K562 (cell line): ENCODE measurements around the gene MLLT3. TPM values are rescaled to one million over a fixed set of nuclear protein-coding genes. Genes with fewer than 3 reads are reported as not detected.

Experiments
- ATAC-seq: fragments of 200-7000 bp; cut with Tn5 transposase; 3 replicates; pipeline ENCODE4 v1.9.1; 2020; ENCODE audit warnings: moderate library complexity
- BruUV-seq: library from RNA; stranded (reverse); fragments of 400-500 nt; replicated peaks from 2 replicates; lab custom pipeline; 2021; lab: Mats Ljungman, UMichigan
- CTCF ChIA-PET: fragments of 300-600 bp; formaldehyde crosslinking; extraction: SDS; loops from one replicate; lab custom pipeline; 2021; ENCODE audit warnings: low intra/inter-chr PET ratio; lab: Yijun Ruan, JAX
- POLR2A ChIA-PET: fragments of 300-600, 350-650 bp; sonication (Branson Sonifier 250); formaldehyde crosslinking; extraction: SDS; loops from one replicate; lab custom pipeline; 2021; ENCODE audit warnings: antibody characterized with exemption, inconsistent platforms; lab: Yijun Ruan, JAX
- DNase-seq, 4 experiments: peaks; one replicate each; pipeline versions ENCODE4 v3.0.0 to v3.0.0-alpha.2; 2011 to 2018; ENCODE audit warnings: low spot score in 3 of 4, mixed read lengths in 3 of 4; ENCODE audit errors: extremely low read depth in 1 of 4
- FAIRE-seq: peaks from 2 replicates; lab custom pipeline; 2011; peaks lifted over from hg19 to GRCh38; lab: Jason Lieb, UNC
- H2AFZ ChIP-seq: 2 replicates; pipeline ENCODE4 v1.6.0; 2011; ENCODE audit warnings: low read depth, low read length, control low read depth, inconsistent platforms
- H3K27ac ChIP-seq: fragments of 200-600 bp; 3 replicates; pipeline ENCODE4 v1.8.0; 2011; ENCODE audit warnings: low read depth, mild to moderate bottlenecking, control low read depth, inconsistent platforms, low read length, moderate library complexity, mixed read lengths; ENCODE audit errors: extremely low read depth
- H3K27me3 ChIP-seq, 2 experiments: fragments of 300-600 bp in 1 of 2; 2 replicates in 1 of 2; 3 replicates in 1 of 2; pipeline versions ENCODE4 v1.6.0 to v1.8.0; 2011; ENCODE audit warnings: inconsistent platforms in 2 of 2, low read length in 2 of 2, mild to moderate bottlenecking in 1 of 2, mixed read lengths in 1 of 2, moderate library complexity in 1 of 2; ENCODE audit not compliant: control insufficient read depth in 2 of 2, insufficient read depth in 2 of 2
- H3K36me3 ChIP-seq: fragments of 300-600 bp; 3 replicates; pipeline ENCODE4 v1.8.0; 2011; ENCODE audit warnings: mild to moderate bottlenecking, low read length, inconsistent platforms; ENCODE audit not compliant: control insufficient read depth, insufficient read depth
- H3K4me1 ChIP-seq, 2 experiments: fragments of 200-600 bp in 1 of 2; replicated peaks in 1 of 2; 2 replicates in 1 of 2; 3 replicates in 1 of 2; pipeline versions ENCODE4 v1.5.1 to v1.8.0; 2011; ENCODE audit warnings: inconsistent platforms in 2 of 2, low read length in 2 of 2, mild to moderate bottlenecking in 1 of 2, mixed read lengths in 1 of 2, moderate library complexity in 1 of 2; ENCODE audit not compliant: control insufficient read depth in 2 of 2, insufficient read depth in 2 of 2
- H3K4me2 ChIP-seq: 2 replicates; pipeline ENCODE4 v1.6.1; 2011; ENCODE audit warnings: low read length, control low read depth, inconsistent platforms, mixed read lengths; ENCODE audit not compliant: insufficient read depth
- H3K4me3 ChIP-seq: fragments of 200-600 bp; sonication (generic), shearing (Covaris generic); 2 replicates; pipeline ENCODE4 v1.5.1; 2016; ENCODE audit warnings: control low read depth, inconsistent platforms
- H3K79me2 ChIP-seq: fragments of 200-600 bp; 3 replicates; pipeline ENCODE4 v1.8.0; 2011; ENCODE audit warnings: low read length, inconsistent platforms; ENCODE audit not compliant: control insufficient read depth, insufficient read depth
- H3K9ac ChIP-seq, 2 experiments: 2 replicates each; pipeline versions ENCODE4 v1.6.0 to v1.6.1; 2011; ENCODE audit warnings: low read depth in 2 of 2, low read length in 2 of 2, control low read depth in 1 of 2, inconsistent platforms in 1 of 2, mild to moderate bottlenecking in 1 of 2, mixed read lengths in 1 of 2; ENCODE audit not compliant: insufficient read depth in 1 of 2
- H3K9me1 ChIP-seq: one replicate; pipeline ENCODE4 v1.6.0; 2011; ENCODE audit warnings: inconsistent platforms, mild to moderate bottlenecking, low read length, moderate library complexity; ENCODE audit not compliant: control insufficient read depth, insufficient read depth
- H3K9me3 ChIP-seq: replicated peaks from 2 replicates; pipeline ENCODE4 v1.5.1; 2011; ENCODE audit warnings: low read depth, low read length, inconsistent platforms; ENCODE audit not compliant: control insufficient read depth, insufficient read depth
- H4K20me1 ChIP-seq: replicated peaks from 2 replicates; pipeline ENCODE4 v1.6.1; 2011; ENCODE audit warnings: low read length, inconsistent platforms, mixed read lengths; ENCODE audit not compliant: control insufficient read depth, insufficient read depth
- DIDO1 ChIP-seq: fragments of 450-650 bp; IDR thresholded peaks from 2 replicates; pipeline ENCODE4 v1.6.1; 2016; ENCODE audit warnings: low read depth, missing biosample characterization, missing genetic modification characterization
- HIVEP1 ChIP-seq: fragments of 250-450 bp; sonication (Bioruptor Pico); IDR thresholded peaks from 2 replicates; pipeline ENCODE4 v1.4.0; 2020; ENCODE audit warnings: mild to moderate bottlenecking
- HNRNPUL1 ChIP-seq: fragments of 200-400 bp; formaldehyde crosslinking; IDR thresholded peaks from 2 replicates; pipeline ENCODE4 v1.6.1; 2017; ENCODE audit warnings: low read length
- KDM5B ChIP-seq: fragments of 200-600 bp; sonication (generic); IDR thresholded peaks from 2 replicates; pipeline ENCODE4 v1.6.1; 2012; ENCODE audit warnings: low read depth, mild to moderate bottlenecking, moderate library complexity, low read length, control low read depth, inconsistent platforms; ENCODE audit not compliant: insufficient replicate concordance
- MAFF ChIP-seq: IDR thresholded peaks from 2 replicates; pipeline ENCODE4 v1.6.1; 2012; ENCODE audit warnings: low read length, improper control_type of control experiment
- MEIS2 ChIP-seq: fragments of 450-650 bp; IDR thresholded peaks from 2 replicates; pipeline ENCODE4 v1.6.1; 2014; ENCODE audit warnings: mild to moderate bottlenecking; ENCODE audit not compliant: partially characterized antibody
- PYGO2 ChIP-seq: fragments of 450-650 bp; IDR thresholded peaks from 2 replicates; pipeline ENCODE4 v1.6.1; 2016; ENCODE audit warnings: mild to moderate bottlenecking, missing genetic modification characterization, moderate library complexity, missing compliant biosample characterization
- SMAD1 ChIP-seq: fragments of 150-350 bp; IDR thresholded peaks from 2 replicates; pipeline ENCODE4 v1.6.1; 2014; ENCODE audit warnings: low read length, low read depth; ENCODE audit not compliant: partially characterized antibody
- STAT5A ChIP-seq: IDR thresholded peaks from 2 replicates; pipeline ENCODE4 v1.6.1; 2012; ENCODE audit warnings: low read length, inconsistent platforms, borderline replicate concordance
- ZNF224 ChIP-seq: sonication (generic); formaldehyde crosslinking; IDR thresholded peaks from 2 replicates; pipeline ENCODE4 v1.8.0; 2022; ENCODE audit warnings: mild to moderate bottlenecking, missing genetic modification reagents
- ZNF445 ChIP-seq: fragments of 250-450 bp; sonication (Bioruptor Pico); IDR thresholded peaks from 2 replicates; pipeline ENCODE4 v1.4.0; 2020; ENCODE audit warnings: low read depth, mild to moderate bottlenecking, moderate library complexity
- WGBS: fragments of 100-300 bp; shearing (Covaris generic); methylation state at CpG from one replicate; pipeline ENCODE4 v1.1.6; 2016; ENCODE audit warnings: low coverage, mixed read lengths; ENCODE audit not compliant: insufficient coverage; ENCODE audit errors: missing lambda C conversion rate; 5-methylcytosine and 5-hydroxymethylcytosine counted together
- in situ Hi-C: fragments of 300-500 bp; cut with MboI; formaldehyde crosslinking; loops from 4 replicates; pipeline ENCODE4 v1.15.0; 2018; ENCODE audit warnings: inconsistent platforms, mixed read lengths
- intact Hi-C: fragments of 100-400 bp; cut with micrococcal nuclease; formaldehyde crosslinking; loops from 2 replicates; pipeline ENCODE4 v1.14.2; 2022
- polyA plus RNA-seq, 8 experiments: library from polyadenylated mRNA; depleted of rRNA in 4 of 8; stranded (reverse) in 5 of 8; unstranded in 3 of 8; fragments of >200 nt; fragmentation: Nextera tagmentation in 2 of 8; fragmentation: Illumina TruSeq in 1 of 8; extraction: Ambion mirVana in 2 of 8; extraction: Trizol in 1 of 8; gene quantifications; 2 replicates each; pipeline versions ENCODE4 v1.2.1 to v1.2.3, GENCODE V29; 2011 to 2014; ENCODE audit warnings: inconsistent platforms in 1 of 8, missing spikeins in 1 of 8
- total RNA-seq, 7 experiments: library from RNA; depleted of rRNA in 6 of 7; stranded (reverse); fragments of >200 nt in 6 of 7; fragmentation: Illumina TruSeq in 2 of 7; extraction: Trizol in 2 of 7; gene quantifications; 2 replicates each; pipeline versions ENCODE4 v1.2.1 to v1.2.3, GENCODE V29; 2011 to 2021; ENCODE audit warnings: low replicate concordance in 1 of 7
- TF ChIP-seq, protein P1 (sequence below): IDR thresholded peaks from 2 replicates; pipeline ENCODE4 v1.6.1; 2014; ENCODE audit warnings: antibody characterized with exemption
- TF ChIP-seq, protein P2 (sequence below): fragments of 450-650 bp; conservative IDR thresholded peaks from 2 replicates; pipeline ENCODE4 v1.6.1; 2016; ENCODE audit warnings: missing genetic modification characterization, low read depth, mild to moderate bottlenecking, missing compliant biosample characterization, moderate library complexity

Gene MLLT3
- total and polyA plus RNA-seq, 9 of the 15 experiments (the other 6 are each of a cell fraction or from before 2014, with no cell fraction given), result 0.07 to 0.42 (median 0.22) TPM; not detected in 4

GRCh38 chr9:20640331-20641187 lies 18.3 kb upstream of the MLLT3 start:
- no peak for DNase-seq
- Histone ChIP-seq H3K27me3 (no peaks in the 10 kb centered on the region), H3K4me1 (no peaks in the 10 kb centered on the region), H3K79me2 (no peaks in the 10 kb centered on the region), H2AFZ (no peak overlapping the region), H3K4me3 (no peak overlapping the region), H3K9ac (no peak overlapping the region), H3K4me2 (no peak overlapping the region), H3K36me3 (no peaks in the 10 kb centered on the region), H4K20me1 (no peaks in the 10 kb centered on the region), H3K9me3 (no peaks in the 10 kb centered on the region), H3K9me1 (no peaks in the 10 kb centered on the region), H3K27ac (no peak overlapping the region)
- no TSS peak for BruUV-seq
- intact Hi-C loops, result no loop called here
- no peak for FAIRE-seq
- ATAC-seq, result no peak
- ChIA-PET POLR2A (no interaction called here), CTCF (no interaction called here)
- in situ Hi-C loops, result no loop called here
- WGBS, result 0% methylated on average over 7 of the region's 7 CpGs
- TF ChIP-seq HIVEP1 (CRISPR knock-in tag), result no peak
- TF ChIP-seq MEIS2, result no peak
- TF ChIP-seq, protein P1, sequence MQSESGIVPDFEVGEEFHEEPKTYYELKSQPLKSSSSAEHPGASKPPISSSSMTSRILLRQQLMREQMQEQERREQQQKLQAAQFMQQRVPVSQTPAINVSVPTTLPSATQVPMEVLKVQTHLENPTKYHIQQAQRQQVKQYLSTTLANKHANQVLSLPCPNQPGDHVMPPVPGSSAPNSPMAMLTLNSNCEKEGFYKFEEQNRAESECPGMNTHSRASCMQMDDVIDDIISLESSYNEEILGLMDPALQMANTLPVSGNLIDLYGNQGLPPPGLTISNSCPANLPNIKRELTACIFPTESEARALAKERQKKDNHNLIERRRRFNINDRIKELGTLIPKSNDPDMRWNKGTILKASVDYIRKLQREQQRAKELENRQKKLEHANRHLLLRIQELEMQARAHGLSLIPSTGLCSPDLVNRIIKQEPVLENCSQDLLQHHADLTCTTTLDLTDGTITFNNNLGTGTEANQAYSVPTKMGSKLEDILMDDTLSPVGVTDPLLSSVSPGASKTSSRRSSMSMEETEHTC, result no peak
- no peak for TF ChIP-seq ZNF224 (CRISPR knock-in tag)
- no peak for TF ChIP-seq DIDO1 (tag)
- TF ChIP-seq, protein P2, sequence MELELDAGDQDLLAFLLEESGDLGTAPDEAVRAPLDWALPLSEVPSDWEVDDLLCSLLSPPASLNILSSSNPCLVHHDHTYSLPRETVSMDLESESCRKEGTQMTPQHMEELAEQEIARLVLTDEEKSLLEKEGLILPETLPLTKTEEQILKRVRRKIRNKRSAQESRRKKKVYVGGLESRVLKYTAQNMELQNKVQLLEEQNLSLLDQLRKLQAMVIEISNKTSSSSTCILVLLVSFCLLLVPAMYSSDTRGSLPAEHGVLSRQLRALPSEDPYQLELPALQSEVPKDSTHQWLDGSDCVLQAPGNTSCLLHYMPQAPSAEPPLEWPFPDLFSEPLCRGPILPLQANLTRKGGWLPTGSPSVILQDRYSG (tag), result no peak
- no peak for TF ChIP-seq SMAD1
- TF ChIP-seq MAFF, result no peak
- TF ChIP-seq HNRNPUL1, result no peak
- no peak for TF ChIP-seq PYGO2 (tag)
- no peak for TF ChIP-seq KDM5B
- no peak for TF ChIP-seq STAT5A
- TF ChIP-seq ZNF445, result no peak
